ENCODE results near the gene MAN2A2. TPM values are rescaled to one million over a fixed set of nuclear protein-coding genes. Genes with fewer than 3 reads are reported as not detected.

MAN2A2 gene
- total RNA-seq, 3 donors from 2014 or later: 38.2 to 58.0 (median 56.9) TPM

GRCh38 chr15:90915216-90915807 is 12.2 kb downstream of the MAN2A2 start:
- Histone ChIP-seq H3K9me3 (no peaks in the 10 kb centered on the region), H3K27ac (no peak overlapping the region), H3K36me3 (peaks cover 20% of the 10 kb centered on the region), H3K4me1 (no peaks in the 10 kb centered on the region), H3K4me3 (no peak overlapping the region), H3K27me3 (no peaks in the 10 kb centered on the region)
- TF ChIP-seq POLR2A (IDR thresholded peaks at IDR 0.05): no peak
- TF ChIP-seq, protein P1, sequence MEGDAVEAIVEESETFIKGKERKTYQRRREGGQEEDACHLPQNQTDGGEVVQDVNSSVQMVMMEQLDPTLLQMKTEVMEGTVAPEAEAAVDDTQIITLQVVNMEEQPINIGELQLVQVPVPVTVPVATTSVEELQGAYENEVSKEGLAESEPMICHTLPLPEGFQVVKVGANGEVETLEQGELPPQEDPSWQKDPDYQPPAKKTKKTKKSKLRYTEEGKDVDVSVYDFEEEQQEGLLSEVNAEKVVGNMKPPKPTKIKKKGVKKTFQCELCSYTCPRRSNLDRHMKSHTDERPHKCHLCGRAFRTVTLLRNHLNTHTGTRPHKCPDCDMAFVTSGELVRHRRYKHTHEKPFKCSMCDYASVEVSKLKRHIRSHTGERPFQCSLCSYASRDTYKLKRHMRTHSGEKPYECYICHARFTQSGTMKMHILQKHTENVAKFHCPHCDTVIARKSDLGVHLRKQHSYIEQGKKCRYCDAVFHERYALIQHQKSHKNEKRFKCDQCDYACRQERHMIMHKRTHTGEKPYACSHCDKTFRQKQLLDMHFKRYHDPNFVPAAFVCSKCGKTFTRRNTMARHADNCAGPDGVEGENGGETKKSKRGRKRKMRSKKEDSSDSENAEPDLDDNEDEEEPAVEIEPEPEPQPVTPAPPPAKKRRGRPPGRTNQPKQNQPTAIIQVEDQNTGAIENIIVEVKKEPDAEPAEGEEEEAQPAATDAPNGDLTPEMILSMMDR (IDR thresholded peaks at IDR 0.05): no peak
- TF ChIP-seq POLR2AphosphoS5 (IDR thresholded peaks at IDR 0.05): no peak
- intact Hi-C loops (cut with DNase I; ENCODE audit: low total_unique reads): no loop called here
- DNase-seq (ENCODE audit: low spot score in 2 of 2): no peak

DNA sequence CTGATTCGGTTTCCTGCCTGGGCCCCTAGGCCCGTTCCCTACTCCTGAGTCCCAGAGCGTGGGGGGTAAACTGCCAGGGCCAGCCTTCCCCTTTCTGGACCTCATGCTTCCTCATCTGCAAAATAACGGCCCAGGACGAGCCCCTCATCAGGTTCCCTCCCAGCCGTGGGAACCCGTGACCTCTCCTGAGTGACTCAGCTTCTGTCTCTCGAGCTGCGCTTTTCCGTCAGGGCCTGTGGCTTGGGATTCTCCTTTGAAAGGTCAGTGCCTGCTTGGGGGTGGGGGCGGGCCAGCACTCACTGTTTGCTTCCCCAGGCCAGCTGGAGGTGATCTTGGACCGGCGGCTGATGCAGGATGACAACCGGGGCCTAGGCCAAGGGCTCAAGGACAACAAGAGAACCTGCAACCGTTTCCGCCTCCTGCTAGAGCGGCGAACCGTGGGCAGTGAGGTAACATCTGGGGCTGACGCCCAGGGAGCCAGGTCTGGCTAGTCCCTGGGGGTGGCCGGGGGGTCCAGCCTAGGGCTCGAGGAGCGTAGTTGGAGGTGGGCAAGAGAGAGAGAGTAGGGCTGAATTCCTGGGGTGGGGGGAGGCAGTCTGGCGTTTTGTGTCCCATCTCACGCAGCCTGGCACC is 12.8 kb downstream of the MAN2A2 start:
- no peak for TF ChIP-seq POLR2AphosphoS5 (IDR thresholded peaks at IDR 0.05)
- TF ChIP-seq, protein P1 (IDR thresholded peaks at IDR 0.05): no peak
- no peak for TF ChIP-seq POLR2A (IDR thresholded peaks at IDR 0.05)
- Histone ChIP-seq H3K9me3 (no peaks in the 10 kb centered on the region), H3K27ac (no peak overlapping the region), H3K4me1 (no peaks in the 10 kb centered on the region), H3K4me3 (no peak overlapping the region), H3K27me3 (no peaks in the 10 kb centered on the region), H3K36me3 (peaks cover 20% of the 10 kb centered on the region)
- intact Hi-C loops (cut with DNase I; ENCODE audit: low total_unique reads): no loop called here
- DNase-seq (ENCODE audit: low spot score in 2 of 2): no peak

- no peak overlapping the region for H3K27ac ChIP-seq
- no peaks in the 10 kb centered on the region for H3K27me3 ChIP-seq
- no peak for DNase-seq (ENCODE audit: low spot score in 2 of 2)
- intact Hi-C loops (cut with DNase I; ENCODE audit: low total_unique reads): no loop called here
- H3K36me3 ChIP-seq: peaks cover 20% of the 10 kb centered on the region
- H3K4me3 ChIP-seq: no peak overlapping the region
- H3K9me3 ChIP-seq: no peaks in the 10 kb centered on the region
- no peaks in the 10 kb centered on the region for H3K4me1 ChIP-seq
- TF ChIP-seq, protein P1 (IDR thresholded peaks at IDR 0.05): no peak
- TF ChIP-seq POLR2AphosphoS5 (IDR thresholded peaks at IDR 0.05) (no peak), POLR2A (IDR thresholded peaks at IDR 0.05) (no peak)
Observed at GRCh38 chr15:90916461-90916860, 13.4 kb downstream of the MAN2A2 start.

- no peak for DNase-seq (ENCODE audit: low spot score in 2 of 2)
- no peak for TF ChIP-seq POLR2A (IDR thresholded peaks at IDR 0.05)
- no peak for TF ChIP-seq POLR2AphosphoS5 (IDR thresholded peaks at IDR 0.05)
- TF ChIP-seq, protein P1 (IDR thresholded peaks at IDR 0.05): no peak
- Histone ChIP-seq H3K27me3 (no peaks in the 10 kb centered on the region), H3K27ac (no peak overlapping the region), H3K4me3 (no peak overlapping the region), H3K36me3 (peaks cover 11% of the 10 kb centered on the region), H3K4me1 (no peaks in the 10 kb centered on the region), H3K9me3 (no peaks in the 10 kb centered on the region)
- intact Hi-C loops (cut with DNase I; ENCODE audit: low total_unique reads): no loop called here
Observed at GRCh38 chr15:90917569-90917968, 14.5 kb downstream of the MAN2A2 start.

- intact Hi-C loops (cut with DNase I; ENCODE audit: low total_unique reads): no loop called here
- Histone ChIP-seq H3K27me3 (no peaks in the 10 kb centered on the region), H3K4me1 (no peaks in the 10 kb centered on the region), H3K9me3 (no peaks in the 10 kb centered on the region), H3K4me3 (no peak overlapping the region), H3K36me3 (peaks cover 5% of the 10 kb centered on the region), H3K27ac (no peak overlapping the region)
- no peak for DNase-seq (ENCODE audit: low spot score in 2 of 2)
- no peak for TF ChIP-seq POLR2A (IDR thresholded peaks at IDR 0.05)
- TF ChIP-seq, protein P1 (IDR thresholded peaks at IDR 0.05): no peak
- no peak for TF ChIP-seq POLR2AphosphoS5 (IDR thresholded peaks at IDR 0.05)
Observed at GRCh38 chr15:90918034-90918788, 15.1 kb downstream of the MAN2A2 start.
